ENCODE measurements around the gene NLK. TPM values are rescaled to one million over a fixed set of nuclear protein-coding genes. Genes with fewer than 3 reads are reported as not detected.

NLK gene
- total and polyA plus RNA-seq, 2 donors = 18.8 to 23.5 TPM

DNA sequence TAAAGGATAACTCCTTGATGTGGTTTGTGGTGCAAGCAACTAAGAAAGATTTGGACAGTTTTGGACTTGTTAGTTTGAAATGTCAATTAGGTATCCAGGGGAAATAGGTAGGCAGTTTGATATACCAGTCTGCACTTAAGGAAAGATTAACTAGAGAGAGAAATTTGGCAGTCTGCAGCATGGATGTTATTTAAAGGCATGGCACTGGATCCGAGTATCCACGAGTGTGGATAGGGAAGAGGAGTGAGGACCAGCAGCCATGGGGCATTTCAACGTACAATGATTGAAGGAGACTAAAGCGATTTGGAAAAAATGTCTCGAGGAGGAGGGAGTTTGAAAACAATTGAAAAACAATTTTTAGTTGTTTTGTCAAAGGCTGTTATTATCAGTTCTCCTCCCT, 117.4 kb downstream of the NLK start:
- DNase-seq (ENCODE audit: low read depth in 6 of 9, low spot score in 9 of 9) = no peak
- Histone ChIP-seq H3K36me3 (ENCODE audit: control insufficient read depth in 2 of 2, insufficient read depth in 2 of 2, low read length in 1 of 2) (no peaks in the 10 kb centered on the region), H3K27me3 (ENCODE audit: control insufficient read depth in 2 of 2, insufficient read depth in 1 of 2, low read length in 1 of 2) (no peaks in the 10 kb centered on the region), H3K4me1 (ENCODE audit: control insufficient read depth in 2 of 2, insufficient read depth in 2 of 2, low read length in 2 of 2) (no peaks in the 10 kb centered on the region), H3K27ac (ENCODE audit: low read depth in 1 of 2, low read length in 1 of 2) (no peak overlapping the region), H3K9me3 (ENCODE audit: control insufficient read depth in 2 of 2, insufficient read depth in 1 of 2, low read length in 1 of 2) (no peaks in the 10 kb centered on the region), H3K4me3 (ENCODE audit: low read length in 2 of 2) (no peak overlapping the region)
- whole genome bisulfite sequencing = 97% methylated on average over 5 of the region's 5 CpGs

DNA sequence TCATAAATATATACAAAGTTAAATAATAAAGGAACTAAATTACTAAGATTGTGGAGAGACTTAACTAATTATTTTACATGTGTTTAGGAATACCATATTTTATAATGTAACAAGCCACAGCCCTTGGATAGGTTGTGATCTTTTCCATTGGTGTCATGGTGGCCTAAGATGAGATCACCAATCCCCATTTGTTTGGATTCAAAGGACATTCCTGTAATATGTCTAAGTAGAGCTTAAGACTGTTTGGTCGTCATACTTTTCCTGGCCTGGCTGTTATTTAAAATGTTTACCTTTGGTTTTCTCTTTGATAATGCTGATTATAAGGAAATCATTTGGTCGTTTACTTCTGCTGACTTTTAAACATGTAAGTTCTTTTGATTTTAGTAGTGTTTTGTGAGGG, 118.1 kb downstream of the NLK start:
- Histone ChIP-seq H3K4me1 (ENCODE audit: control insufficient read depth in 2 of 2, insufficient read depth in 2 of 2, low read length in 2 of 2) (no peaks in the 10 kb centered on the region), H3K27me3 (ENCODE audit: control insufficient read depth in 2 of 2, insufficient read depth in 1 of 2, low read length in 1 of 2) (no peaks in the 10 kb centered on the region), H3K36me3 (ENCODE audit: control insufficient read depth in 2 of 2, insufficient read depth in 2 of 2, low read length in 1 of 2) (no peaks in the 10 kb centered on the region), H3K9me3 (ENCODE audit: control insufficient read depth in 2 of 2, insufficient read depth in 1 of 2, low read length in 1 of 2) (no peaks in the 10 kb centered on the region), H3K4me3 (ENCODE audit: low read length in 2 of 2) (no peak overlapping the region), H3K27ac (ENCODE audit: low read depth in 1 of 2, low read length in 1 of 2) (no peak overlapping the region)
- 96% methylated on average over 2 of the region's 2 CpGs for WGBS
- no peak for DNase-seq (ENCODE audit: low read depth in 6 of 9, low spot score in 9 of 9)

DNA sequence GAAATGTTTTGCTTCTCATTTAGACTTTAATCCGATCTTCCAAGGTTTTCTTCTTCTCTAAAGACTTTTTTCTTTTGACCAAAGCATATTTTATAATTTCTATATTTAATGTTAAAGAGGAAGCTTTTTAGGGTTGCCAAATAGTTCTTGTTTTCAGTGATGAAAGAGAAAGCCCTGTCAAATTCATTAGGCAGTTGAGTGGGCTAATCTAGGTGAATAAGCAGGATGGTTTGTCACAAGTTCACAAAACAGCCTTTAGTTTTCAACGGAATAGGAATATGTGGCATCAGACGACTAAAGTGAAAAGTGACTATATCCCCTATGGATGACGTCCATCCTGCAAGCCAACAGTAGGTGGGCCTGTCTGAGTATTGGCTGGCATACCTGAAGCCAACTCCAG, 118.8 kb downstream of the NLK start:
- Histone ChIP-seq H3K27me3 (ENCODE audit: control insufficient read depth in 2 of 2, insufficient read depth in 1 of 2, low read length in 1 of 2) (no peaks in the 10 kb centered on the region), H3K4me1 (ENCODE audit: control insufficient read depth in 2 of 2, insufficient read depth in 2 of 2, low read length in 2 of 2) (no peaks in the 10 kb centered on the region), H3K9me3 (ENCODE audit: control insufficient read depth in 2 of 2, insufficient read depth in 1 of 2, low read length in 1 of 2) (no peaks in the 10 kb centered on the region), H3K27ac (ENCODE audit: low read depth in 1 of 2, low read length in 1 of 2) (no peak overlapping the region), H3K36me3 (ENCODE audit: control insufficient read depth in 2 of 2, insufficient read depth in 2 of 2, low read length in 1 of 2) (no peaks in the 10 kb centered on the region), H3K4me3 (ENCODE audit: low read length in 2 of 2) (no peak overlapping the region)
- DNase-seq (ENCODE audit: low read depth in 6 of 9, low spot score in 9 of 9) = no peak
- 96% methylated on average over 4 of the region's 4 CpGs for WGBS

DNA sequence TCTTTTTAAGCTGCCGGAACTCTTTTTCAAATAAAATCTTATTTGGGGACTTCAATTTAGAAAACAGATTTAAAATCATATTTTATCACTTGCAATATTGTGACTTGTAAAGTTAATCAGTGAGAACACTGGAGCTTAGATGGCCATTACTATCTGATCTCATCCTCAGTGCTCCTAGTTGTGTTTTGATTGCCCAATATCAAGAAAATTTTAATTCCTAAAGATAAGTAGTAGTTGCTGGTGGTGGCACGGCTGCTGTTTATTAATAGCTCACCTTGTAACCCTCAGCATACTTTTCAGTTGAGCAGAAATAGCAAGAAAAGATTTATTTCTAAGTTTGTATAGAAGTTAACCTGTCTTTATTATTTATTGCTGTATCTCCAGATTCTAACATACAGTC, 124.0 kb downstream of the NLK start:
- WGBS = 98% methylated on average over 2 of the region's 2 CpGs
- DNase-seq (ENCODE audit: low read depth in 6 of 9, low spot score in 9 of 9) = no peak

GRCh38 chr17:28169621-28170349, 127.3 kb downstream of the NLK start:
- Histone ChIP-seq H3K9me3 (ENCODE audit: control insufficient read depth in 2 of 2, insufficient read depth in 1 of 2, low read length in 1 of 2) (no peaks in the 10 kb centered on the region), H3K4me1 (ENCODE audit: control insufficient read depth in 2 of 2, insufficient read depth in 2 of 2, low read length in 2 of 2) (peaks cover 0 to 9% of the 10 kb centered on the region in 2 donors), H3K36me3 (ENCODE audit: control insufficient read depth in 2 of 2, insufficient read depth in 2 of 2, low read length in 1 of 2) (peaks cover 0 to 12% of the 10 kb centered on the region in 2 donors), H3K27ac (ENCODE audit: low read depth in 1 of 2, low read length in 1 of 2) (no peak overlapping the region), H3K4me3 (ENCODE audit: low read length in 2 of 2) (no peak overlapping the region), H3K27me3 (ENCODE audit: control insufficient read depth in 2 of 2, insufficient read depth in 1 of 2, low read length in 1 of 2) (no peaks in the 10 kb centered on the region)
- DNase-seq (ENCODE audit: low read depth in 6 of 9, low spot score in 9 of 9) = no peak
- WGBS = 97% methylated on average over 3 of the region's 3 CpGs

More for the DNA sequence above, 124.0 kb downstream of the NLK start:
- Histone ChIP-seq H3K4me1 (ENCODE audit: control insufficient read depth in 2 of 2, insufficient read depth in 2 of 2, low read length in 2 of 2) (no peaks in the 10 kb centered on the region), H3K27ac (ENCODE audit: low read depth in 1 of 2, low read length in 1 of 2) (no peak overlapping the region), H3K4me3 (ENCODE audit: low read length in 2 of 2) (no peak overlapping the region), H3K9me3 (ENCODE audit: control insufficient read depth in 2 of 2, insufficient read depth in 1 of 2, low read length in 1 of 2) (no peaks in the 10 kb centered on the region), H3K36me3 (ENCODE audit: control insufficient read depth in 2 of 2, insufficient read depth in 2 of 2, low read length in 1 of 2) (peaks cover 0 to 12% of the 10 kb centered on the region in 2 donors), H3K27me3 (ENCODE audit: control insufficient read depth in 2 of 2, insufficient read depth in 1 of 2, low read length in 1 of 2) (no peaks in the 10 kb centered on the region)

DNA sequence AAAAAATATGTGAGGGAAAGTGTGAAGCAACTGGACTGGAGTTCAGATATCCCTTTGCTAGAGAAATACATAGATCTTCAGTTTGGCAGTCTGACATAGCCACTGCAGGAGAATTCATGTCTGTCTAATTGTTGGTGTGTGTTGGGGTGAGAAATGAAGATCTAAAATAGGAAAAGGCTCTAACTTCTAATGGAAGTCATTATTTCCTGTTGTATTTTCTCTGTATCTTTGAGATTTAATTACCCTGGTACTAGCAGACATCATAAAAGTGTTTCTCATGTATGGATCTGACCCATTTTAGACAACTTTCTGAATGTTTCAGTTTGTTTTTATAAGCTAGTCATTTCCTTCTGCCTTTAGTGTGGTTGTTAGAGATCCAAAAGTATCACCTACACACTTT, 128.3 kb downstream of the NLK start:
- no peaks in the 10 kb centered on the region for H3K27me3 ChIP-seq (ENCODE audit: control insufficient read depth in 2 of 2, insufficient read depth in 1 of 2, low read length in 1 of 2)
- DNase-seq (ENCODE audit: low read depth in 6 of 9, low spot score in 9 of 9) = no peak
- peaks cover 0 to 9% of the 10 kb centered on the region in 2 donors for H3K4me1 ChIP-seq (ENCODE audit: control insufficient read depth in 2 of 2, insufficient read depth in 2 of 2, low read length in 2 of 2)
- H3K27ac ChIP-seq (ENCODE audit: low read depth in 1 of 2, low read length in 1 of 2) = no peak overlapping the region
- H3K4me3 ChIP-seq (ENCODE audit: low read length in 2 of 2) = no peak overlapping the region
- H3K36me3 ChIP-seq (ENCODE audit: control insufficient read depth in 2 of 2, insufficient read depth in 2 of 2, low read length in 1 of 2) = peaks cover 0 to 12% of the 10 kb centered on the region in 2 donors
- H3K9me3 ChIP-seq (ENCODE audit: control insufficient read depth in 2 of 2, insufficient read depth in 1 of 2, low read length in 1 of 2) = no peaks in the 10 kb centered on the region

DNA sequence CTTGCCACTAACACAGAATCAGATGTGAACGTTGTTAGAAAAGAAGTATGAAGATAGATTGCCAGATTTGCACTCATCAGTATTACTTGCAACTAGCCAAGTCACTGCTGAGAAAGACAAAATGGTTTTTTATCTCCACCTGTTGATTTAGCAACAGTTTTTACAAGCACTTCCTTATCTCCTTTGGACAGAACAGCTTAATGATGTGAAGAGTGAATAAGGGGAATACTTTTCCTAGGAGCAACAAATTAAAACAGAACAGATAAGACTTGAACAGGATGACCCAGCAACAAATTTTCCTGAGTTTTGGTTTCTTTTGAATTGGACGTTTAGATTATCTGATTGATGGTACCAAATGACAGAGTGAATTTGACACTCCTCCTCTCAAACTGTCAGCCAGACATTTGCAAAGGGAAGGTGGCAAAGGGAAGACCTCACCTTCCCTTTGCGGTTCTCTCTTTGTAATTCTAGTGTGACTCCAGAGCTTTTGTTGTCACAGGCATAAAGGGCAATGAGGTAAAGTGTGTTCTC, 130.6 kb downstream of the NLK start:
- H3K27ac ChIP-seq (ENCODE audit: low read depth in 1 of 2, low read length in 1 of 2) = peak overlapping the region; percentile 36 to 61
- WGBS = 5% methylated on average over 3 of the region's 3 CpGs
- no peaks in the 10 kb centered on the region for H3K27me3 ChIP-seq (ENCODE audit: control insufficient read depth in 2 of 2, insufficient read depth in 1 of 2, low read length in 1 of 2)
- peaks cover 0 to 12% of the 10 kb centered on the region in 2 donors for H3K36me3 ChIP-seq (ENCODE audit: control insufficient read depth in 2 of 2, insufficient read depth in 2 of 2, low read length in 1 of 2)
- peak in 6 of 9 donors; percentile 15 to 64 (median 27) for DNase-seq (ENCODE audit: low read depth in 6 of 9, low spot score in 9 of 9)
- no peak overlapping the region for H3K4me3 ChIP-seq (ENCODE audit: low read length in 2 of 2)
- H3K4me1 ChIP-seq (ENCODE audit: control insufficient read depth in 2 of 2, insufficient read depth in 2 of 2, low read length in 2 of 2) = peaks cover 0 to 9% of the 10 kb centered on the region in 2 donors
- H3K9me3 ChIP-seq (ENCODE audit: control insufficient read depth in 2 of 2, insufficient read depth in 1 of 2, low read length in 1 of 2) = no peaks in the 10 kb centered on the region

GRCh38 chr17:28173801-28174200, 131.3 kb downstream of the NLK start:
- peak in 2 of 9 donors; percentile 9 to 19 for DNase-seq (ENCODE audit: low read depth in 6 of 9, low spot score in 9 of 9)
- no peaks in the 10 kb centered on the region for H3K27me3 ChIP-seq (ENCODE audit: control insufficient read depth in 2 of 2, insufficient read depth in 1 of 2, low read length in 1 of 2)
- peaks cover 0 to 9% of the 10 kb centered on the region in 2 donors for H3K36me3 ChIP-seq (ENCODE audit: control insufficient read depth in 2 of 2, insufficient read depth in 2 of 2, low read length in 1 of 2)
- H3K9me3 ChIP-seq (ENCODE audit: control insufficient read depth in 2 of 2, insufficient read depth in 1 of 2, low read length in 1 of 2) = no peaks in the 10 kb centered on the region
- no peak overlapping the region for H3K4me3 ChIP-seq (ENCODE audit: low read length in 2 of 2)
- H3K4me1 ChIP-seq (ENCODE audit: control insufficient read depth in 2 of 2, insufficient read depth in 2 of 2, low read length in 2 of 2) = peaks cover 0 to 9% of the 10 kb centered on the region in 2 donors
- H3K27ac ChIP-seq (ENCODE audit: low read depth in 1 of 2, low read length in 1 of 2) = peak overlapping the region in 1 of 2 donors; percentile 61
- 10% methylated on average over 1 of the region's 1 CpG for WGBS

GRCh38 chr17:28174352-28175046, 132.0 kb downstream of the NLK start:
- Histone ChIP-seq H3K27ac (ENCODE audit: low read depth in 1 of 2, low read length in 1 of 2) (peak overlapping the region in 1 of 2 donors; percentile 57), H3K27me3 (ENCODE audit: control insufficient read depth in 2 of 2, insufficient read depth in 1 of 2, low read length in 1 of 2) (no peaks in the 10 kb centered on the region), H3K4me1 (ENCODE audit: control insufficient read depth in 2 of 2, insufficient read depth in 2 of 2, low read length in 2 of 2) (peaks cover 0 to 9% of the 10 kb centered on the region in 2 donors), H3K9me3 (ENCODE audit: control insufficient read depth in 2 of 2, insufficient read depth in 1 of 2, low read length in 1 of 2) (no peaks in the 10 kb centered on the region), H3K36me3 (ENCODE audit: control insufficient read depth in 2 of 2, insufficient read depth in 2 of 2, low read length in 1 of 2) (peaks cover 0 to 8% of the 10 kb centered on the region in 2 donors), H3K4me3 (ENCODE audit: low read length in 2 of 2) (no peak overlapping the region)
- 51% methylated on average over 5 of the region's 5 CpGs for WGBS
- DNase-seq (ENCODE audit: low read depth in 6 of 9, low spot score in 9 of 9) = peak in 8 of 9 donors; percentile 33 to 84 (median 48)

All from thymus (tissue), 11 donors.